HG03064 (cell line): ENCODE results near the gene TMEM9B.

Source experiments
- ATAC-seq: cut with Tn5 transposase; IDR thresholded peaks from one replicate; pipeline ENCODE4 v1.9.1; 2021; ENCODE audit warnings: low read depth; ENCODE audit not compliant: unreplicated experiment

The TMEM9B gene

DNA sequence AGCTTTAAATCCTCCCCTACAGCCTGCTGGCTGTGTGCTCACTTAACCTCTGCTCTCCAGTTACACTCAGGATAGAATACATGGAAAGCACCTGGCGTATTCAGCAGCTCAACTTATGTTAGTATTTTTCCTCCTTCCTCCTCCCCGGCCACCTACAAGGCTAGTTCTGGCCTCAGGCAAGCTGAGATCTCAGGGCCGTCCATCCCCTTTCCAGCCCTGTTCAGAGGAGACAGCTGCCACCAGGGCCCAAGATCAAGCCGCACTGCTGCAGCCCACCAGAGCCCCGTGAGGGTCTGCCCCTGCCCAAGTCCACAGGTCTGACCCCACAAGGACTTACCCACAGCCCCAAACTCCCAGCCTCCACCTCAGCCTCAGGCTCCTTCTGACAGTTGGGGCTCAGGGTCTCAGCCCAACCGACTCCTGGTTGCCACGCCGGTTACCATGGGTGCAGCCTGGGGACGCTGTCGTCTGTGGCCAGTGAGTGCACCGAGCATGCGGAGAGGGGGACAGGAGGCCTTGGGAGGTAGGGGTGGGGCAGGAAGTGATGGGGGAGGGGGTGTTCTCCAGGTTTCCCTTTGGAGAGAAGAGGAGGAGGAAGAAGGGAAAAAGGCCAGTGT lies 31.6 kb downstream of the TMEM9B start, which contains the start of gene C11orf16:
Gene C11orf16, minus strand, starts transcription at position 384 of the 617 bp plus-strand sequence. CDS start 639 bp downstream, outside the sequence.
- ATAC-seq, result no peak

DNA sequence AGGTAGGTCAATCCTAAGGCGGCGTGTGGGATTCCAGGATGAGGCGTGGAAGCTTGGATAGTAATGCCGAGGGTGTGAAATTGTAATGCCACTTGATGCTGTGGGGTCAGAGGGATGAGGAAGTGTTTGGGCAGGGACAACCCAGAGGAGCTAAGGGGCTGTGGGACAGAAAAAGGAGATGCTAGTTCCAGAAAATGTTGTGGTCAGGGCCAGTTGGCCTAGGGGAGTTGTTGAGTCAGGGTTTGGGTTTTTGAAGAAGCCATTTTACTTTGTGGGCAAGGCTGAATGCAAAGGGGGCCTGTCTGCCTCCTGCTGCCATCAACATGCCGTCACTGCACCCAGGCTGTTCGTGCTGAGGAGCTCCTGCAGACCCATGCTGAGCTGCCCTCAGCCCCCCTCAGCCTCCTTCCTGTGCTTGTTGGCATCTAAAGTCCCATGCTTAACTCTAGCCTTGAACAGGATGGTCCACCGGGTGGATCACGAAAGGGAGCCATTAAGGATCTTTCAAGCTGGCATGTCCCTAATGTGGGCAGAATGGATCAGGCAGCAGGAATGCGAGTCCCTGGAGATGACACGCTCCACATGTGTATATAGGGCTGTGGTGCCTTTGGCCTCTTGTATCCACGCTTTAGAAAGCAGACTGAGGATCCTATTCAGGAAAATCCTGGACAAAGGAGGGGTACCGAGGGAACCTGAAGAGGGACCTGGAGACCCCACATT lies 33.6 kb downstream of the TMEM9B start:
- no peak for ATAC-seq

DNA sequence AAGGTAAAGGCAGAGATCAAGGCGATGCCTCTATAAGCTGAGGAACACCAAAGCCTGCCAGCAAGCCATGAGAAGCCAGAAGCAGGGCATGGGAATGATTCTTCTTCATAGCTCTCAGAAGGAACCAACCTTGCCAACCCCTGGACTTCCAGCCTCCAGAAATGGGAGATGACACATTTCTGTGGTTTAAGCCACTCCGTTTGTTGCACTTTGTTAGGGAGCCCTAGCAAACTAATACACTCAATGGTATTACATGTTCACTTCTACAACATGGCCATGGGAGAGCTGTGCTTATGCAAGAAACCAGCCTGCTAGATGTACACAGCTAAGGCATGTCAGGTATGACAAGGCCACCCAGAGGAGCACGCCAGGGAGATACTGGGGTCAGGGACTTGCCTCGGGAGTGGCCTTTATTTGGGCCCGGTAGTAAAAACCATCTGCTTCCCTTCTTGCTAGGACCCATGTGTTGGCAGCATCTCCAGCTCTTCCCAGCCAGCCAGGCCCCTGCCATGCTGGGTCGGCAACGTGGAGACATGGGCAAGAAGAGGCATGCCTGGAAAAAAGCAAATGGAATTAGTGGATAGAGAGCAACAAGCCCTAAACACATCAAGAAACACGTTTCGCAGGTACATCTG lies 35.1 kb downstream of the TMEM9B start:
- no peak for ATAC-seq

DNA sequence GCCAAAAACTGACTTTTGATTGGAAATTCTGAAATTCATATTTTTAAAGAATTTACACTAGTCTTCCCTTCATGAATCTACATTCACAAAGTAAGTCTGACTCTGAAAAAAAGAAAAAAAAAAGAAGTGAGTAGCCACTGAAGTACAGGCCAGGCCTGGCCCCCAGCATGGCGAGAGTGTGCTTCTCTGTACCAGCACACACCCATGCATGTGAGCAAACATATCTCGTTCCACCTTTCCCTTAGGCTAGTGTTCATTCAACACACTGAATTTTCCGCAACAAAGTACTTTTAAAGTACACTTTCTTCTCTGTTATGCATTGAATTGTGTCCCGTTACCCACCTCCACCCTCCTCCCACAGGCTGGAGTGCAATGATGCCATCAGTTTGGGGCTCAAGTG lies 36.0 kb downstream of the TMEM9B start:
- ATAC-seq, result no peak

DNA sequence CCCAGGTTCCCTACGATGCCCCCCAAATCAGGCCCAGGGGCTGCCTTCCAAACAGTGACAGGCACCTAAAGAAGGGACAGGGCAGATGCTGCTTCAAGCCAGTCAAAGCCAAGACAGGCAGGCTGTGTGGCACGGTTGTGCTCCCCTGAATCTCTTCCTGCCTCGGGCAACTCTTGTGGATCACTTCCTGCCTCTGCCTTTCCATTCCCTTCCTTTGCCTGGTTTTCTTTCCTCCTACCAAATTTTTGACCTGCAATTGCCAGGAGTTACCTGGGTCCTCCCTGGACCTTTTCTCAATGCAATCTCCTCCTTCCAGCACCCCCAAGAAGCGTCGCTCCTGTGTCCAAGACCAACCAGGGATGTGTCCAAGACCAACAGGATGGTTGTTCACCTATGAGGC lies 37.0 kb downstream of the TMEM9B start:
- no peak for ATAC-seq

DNA sequence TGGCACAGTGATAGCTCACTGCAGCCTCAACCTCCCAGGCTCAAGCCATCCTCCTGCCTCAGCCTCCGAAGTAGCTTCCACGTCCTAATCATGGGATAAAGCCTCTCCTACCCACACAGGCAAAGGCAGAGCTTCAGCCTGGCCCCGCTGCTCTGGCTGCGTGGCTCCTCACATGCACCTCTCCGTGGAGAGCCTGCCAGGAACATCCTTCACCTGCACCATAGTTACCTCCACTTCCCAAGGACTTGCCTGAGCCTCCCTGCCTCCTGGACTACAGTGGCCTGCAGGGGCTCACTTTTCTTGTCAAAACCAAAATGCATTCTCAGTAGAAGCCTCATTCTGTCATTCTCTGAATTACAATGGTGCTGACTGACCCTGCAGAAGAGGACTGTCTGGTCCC lies 38.0 kb downstream of the TMEM9B start:
- ATAC-seq, result no peak

DNA sequence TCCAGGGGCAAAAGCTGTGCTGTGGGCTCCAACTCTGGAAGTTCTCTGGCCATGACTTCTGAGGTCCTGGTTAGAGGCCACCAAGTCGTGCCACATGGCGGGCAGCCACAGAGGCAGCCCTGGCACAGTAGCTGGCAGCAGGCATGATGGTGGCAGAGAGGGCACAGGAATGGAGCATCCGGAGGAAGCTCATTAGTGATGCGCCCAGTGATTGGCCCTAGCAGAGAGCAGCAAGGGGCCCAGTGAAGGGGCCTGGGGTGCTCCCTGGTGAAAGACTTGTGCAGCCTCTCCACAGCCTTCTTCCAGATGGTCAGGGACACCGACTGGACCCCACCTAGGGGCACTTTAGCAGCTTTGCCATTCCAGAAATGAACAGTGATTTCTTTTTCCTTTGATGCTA lies 38.5 kb downstream of the TMEM9B start:
- no peak for ATAC-seq

DNA sequence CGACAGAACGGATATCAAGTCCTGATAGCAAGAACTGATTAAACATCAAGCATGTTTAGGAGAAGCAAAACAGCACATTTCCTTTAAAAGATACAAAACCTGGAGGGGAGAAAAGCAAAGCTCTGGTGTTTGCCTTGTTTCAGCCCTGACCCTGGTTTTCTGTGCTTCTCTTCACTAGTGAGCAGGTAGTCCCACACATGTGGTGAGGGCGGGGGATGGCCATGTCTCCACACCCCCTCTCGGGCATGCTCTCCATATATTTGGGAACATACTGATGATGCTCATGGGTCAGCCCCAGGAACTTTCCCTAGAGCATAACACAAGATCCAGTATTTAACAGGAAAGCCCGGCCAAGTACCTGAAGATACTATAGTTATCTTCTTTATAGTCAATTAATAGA lies 41.6 kb downstream of the TMEM9B start:
- no peak for ATAC-seq

DNA sequence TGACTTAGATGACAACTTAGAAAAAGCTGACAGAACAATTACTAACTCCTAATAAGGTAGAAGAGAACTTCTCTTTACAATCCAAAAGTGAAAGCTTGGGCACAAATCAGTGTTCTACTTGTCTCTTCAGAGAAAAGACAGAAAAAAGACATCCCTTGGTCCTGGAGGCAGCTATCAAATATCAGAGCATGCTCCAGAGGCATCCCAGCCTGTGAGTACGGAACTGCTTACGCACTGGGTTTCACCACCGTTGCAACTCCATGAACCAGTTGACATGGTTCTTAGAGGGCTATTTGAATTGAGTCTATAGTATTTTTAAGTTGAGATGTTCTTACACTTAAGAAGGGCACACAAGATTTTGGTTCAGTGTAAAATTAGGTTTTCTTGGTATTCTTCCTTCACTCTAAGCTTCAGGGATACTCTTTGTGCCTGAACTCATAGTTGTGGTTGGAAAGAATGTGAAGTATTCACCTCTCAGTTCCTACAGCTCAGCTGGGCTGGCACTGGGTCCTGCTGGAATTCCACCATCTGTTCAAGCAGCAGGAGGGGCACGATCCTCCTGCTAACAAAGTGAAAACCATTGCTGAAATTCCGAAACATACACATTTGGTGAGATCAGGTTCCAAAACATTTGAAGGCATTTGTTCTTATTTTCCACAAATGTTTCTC lies 47.0 kb downstream of the TMEM9B start:
- no peak for ATAC-seq

DNA sequence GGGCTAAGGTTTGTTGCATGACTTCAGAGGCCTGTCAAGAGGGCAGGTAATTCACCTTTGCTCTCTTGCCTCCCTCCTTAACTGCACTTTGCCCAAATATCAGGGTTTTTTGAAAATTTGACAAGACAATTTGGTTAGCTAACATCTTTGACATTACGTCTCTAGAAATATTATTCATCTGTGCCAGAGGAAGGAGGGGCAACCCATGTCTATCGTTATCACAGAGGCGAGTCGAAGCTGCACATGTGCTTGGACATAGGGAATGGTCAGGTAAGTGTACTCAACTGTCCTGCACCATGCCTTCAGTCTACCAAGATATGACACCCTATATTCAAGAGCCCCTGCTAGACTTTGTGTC lies 49.6 kb downstream of the TMEM9B start:
- ATAC-seq, result no peak

DNA sequence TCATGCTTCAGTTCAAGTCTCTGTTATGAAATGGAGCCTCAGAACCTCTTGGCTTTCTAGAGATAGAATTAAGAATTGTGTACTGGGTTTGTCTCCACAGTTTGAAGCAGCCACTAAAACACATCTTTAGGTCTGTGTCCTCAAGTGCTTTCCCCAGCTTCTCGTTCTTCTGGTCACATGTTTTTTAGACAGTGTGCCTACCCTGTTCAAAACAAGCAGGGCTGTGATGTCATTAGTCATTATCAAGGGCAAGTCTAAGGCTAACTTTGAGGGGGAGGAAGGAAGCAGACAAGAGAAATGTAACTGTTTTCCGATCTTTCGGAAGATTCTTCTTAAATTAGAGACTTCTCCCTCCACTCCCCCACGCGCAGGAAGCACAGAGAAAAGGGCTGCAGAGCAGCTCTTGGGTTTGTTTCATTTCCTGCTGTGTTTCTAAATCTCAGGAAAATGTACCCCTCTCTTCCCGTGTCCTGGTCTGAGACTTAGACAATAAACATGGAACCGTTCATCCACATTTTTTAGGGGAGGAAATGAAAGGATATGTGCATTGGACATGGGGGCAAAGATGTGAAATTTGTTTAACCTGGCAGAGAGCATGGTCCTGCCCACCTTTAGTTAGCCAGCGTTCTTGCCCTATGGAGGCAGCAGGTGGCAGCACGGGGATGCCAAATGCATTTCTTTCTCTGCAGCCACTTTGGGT lies 50.1 kb downstream of the TMEM9B start:
- no peak for ATAC-seq

DNA sequence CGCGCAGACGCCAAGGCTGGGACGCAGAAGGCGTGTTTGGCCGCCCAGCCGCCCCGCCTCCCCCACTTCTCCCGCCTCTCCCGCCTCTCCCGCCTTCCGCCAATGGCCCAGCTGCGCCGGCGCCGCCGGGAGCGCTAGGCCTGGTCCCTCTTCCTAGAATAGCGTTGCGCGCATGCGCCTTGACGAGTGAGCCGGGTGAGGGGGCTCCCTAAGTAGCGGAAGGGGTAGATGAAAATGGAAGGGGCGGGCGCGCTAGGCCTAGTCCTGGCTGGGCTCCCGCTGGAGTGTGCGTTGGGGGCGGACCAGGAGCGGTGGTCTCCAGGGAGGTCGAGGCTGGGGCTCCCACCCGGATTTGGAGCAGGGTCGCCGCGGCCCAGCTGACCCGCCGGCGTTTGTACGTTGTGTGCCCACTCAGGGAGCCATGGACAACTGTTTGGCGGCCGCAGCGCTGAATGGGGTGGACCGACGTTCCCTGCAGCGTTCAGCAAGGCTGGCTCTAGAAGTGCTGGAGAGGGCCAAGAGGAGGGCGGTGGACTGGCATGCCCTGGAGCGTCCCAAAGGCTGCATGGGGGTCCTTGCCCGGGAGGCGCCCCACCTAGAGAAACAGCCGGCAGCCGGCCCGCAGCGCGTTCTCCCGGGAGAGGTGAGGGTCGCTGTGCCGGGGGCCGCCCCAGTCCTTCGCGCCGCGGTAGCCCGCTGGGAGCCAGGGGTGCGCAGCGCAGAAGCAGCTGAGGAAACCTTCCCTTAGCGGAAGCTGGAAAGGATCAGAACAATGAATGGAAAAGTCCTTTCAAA lies 53.0 kb downstream of the TMEM9B start, which contains the start of gene AKIP1:
Gene AKIP1, plus strand, starts transcription at position 161 of the 795 bp plus-strand sequence. Its CDS starts 261 bp downstream, at position 422.
- ATAC-seq, result no peak

DNA sequence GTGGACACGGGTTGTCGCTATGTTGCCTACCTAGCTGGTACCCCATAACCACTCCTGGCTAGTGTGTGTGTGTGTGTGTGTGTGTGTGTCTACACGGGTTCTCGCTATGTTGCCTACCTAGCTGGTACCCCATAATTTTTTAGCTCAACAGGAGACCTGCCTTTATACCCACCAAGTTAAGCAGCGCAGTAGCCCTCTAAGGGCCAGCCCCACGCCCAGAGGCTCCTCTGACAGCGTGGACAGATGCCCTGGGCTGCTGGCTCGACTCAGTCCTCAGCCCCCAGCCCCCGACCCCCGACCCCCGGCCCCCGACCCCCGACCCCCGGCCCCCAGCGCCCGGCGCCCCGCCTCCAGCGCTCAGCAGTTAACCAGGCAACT lies 53.6 kb downstream of the TMEM9B start:
- no peak for ATAC-seq

DNA sequence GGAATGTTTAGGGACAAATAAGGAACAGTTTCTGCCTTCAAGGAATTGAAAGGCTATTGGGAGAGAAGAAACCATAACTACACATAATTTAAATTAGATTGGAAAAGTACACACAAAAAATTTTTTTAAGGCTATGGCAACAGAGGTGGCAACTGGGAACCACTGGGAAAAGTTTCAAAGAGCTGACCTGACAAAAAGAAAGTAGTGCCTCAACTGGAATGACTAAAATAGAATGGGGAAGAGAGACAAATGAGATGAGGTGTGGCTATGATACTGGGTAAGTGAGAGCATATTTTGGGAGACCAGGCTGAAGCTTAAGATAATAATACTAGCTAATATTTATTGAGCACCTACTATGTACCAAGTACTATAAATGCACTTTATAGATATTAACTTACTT lies 56.1 kb downstream of the TMEM9B start:
- ATAC-seq, result no peak

DNA sequence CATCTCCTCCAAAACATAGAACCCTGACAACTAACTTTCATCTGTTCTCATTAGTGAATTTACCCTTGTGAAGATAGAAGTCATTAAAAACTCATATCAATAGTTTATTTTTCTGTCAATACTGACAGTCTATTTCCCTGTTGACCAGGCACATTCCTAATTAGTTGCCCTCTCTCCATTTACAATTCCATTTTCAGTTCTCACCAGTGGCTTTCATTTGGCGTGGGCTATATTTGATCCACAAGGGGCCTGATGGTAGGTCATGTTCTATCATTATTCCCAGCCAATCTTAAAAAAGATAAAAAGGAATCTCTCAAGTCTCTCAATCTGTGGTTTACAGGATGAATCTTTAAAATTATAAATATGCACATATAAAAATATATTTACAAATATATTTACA lies 57.1 kb downstream of the TMEM9B start:
- ATAC-seq, result no peak

DNA sequence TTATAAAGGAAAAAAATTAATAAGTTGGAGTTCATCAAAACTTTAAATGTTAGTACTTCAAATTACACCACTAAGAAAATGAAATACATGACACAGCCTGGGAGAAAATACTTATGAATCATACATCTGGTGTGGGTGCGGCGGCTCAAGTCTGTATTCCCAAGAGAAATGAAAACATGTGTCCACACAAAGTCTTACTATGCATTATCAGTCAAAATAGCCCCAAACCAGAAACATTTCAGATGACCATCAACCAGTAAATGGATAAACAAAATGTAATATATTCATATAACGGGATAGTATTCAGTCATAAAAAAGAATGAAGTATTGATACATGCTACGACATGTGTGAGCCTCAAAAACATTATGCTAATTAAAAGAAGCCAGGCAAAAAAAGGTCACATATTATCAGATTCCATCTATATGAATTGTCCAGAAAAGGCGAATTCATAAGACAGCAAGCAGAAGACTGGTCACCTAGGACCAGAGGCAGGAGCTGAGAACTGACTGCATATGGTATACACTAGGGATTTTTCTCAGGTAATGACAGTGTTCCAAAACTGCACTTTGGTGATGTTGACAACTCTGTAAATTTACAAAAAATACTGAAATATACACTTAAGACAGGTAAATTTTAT lies 58.6 kb downstream of the TMEM9B start:
- no peak for ATAC-seq

DNA sequence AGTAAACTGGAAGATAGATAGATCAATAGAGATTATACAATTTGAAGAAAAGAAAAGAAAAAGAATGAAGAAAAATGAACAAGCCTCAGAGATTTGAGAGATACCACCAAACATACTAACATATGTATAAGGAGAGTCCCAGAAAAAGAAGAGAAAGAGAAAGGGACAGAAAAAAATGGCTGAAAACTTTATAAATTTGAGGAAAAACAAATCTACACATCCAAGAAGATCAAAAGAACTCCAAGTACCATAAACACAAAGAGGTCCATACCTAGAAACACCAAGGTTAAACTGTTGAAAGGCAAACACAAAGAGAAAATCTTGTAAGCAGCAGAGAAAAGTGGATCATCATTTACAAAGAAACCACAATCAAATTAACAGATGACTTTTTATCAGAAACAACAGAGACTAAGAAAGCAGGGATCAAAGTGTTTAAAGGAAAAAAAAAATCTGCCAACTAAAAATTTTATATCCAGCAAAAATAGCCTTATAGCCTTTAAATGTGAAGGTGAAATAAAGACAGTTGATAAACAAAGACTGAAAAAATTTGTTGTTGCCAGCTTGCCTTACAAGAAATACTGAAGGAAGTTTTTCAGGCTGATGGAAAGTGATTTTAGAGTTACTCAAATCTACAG lies 65.0 kb downstream of the TMEM9B start:
- ATAC-seq, result no peak
